MM.1S (cell line): ENCODE data around the gene EMP1.

Source experiments
- EZH2 ChIP-seq: fragments of 300-600 bp; sonication (generic); optimal IDR thresholded peaks from 2 replicates; pipeline ENCODE3; 2017; ENCODE audit warnings: low read depth, mild to moderate bottlenecking, antibody characterized with exemption, low read length, mixed read lengths
- EZH2phosphoT487 ChIP-seq: fragments of 300-600 bp; sonication (generic); IDR thresholded peaks from 2 replicates; pipeline ENCODE4 v1.6.1; 2018; ENCODE audit warnings: antibody characterized with exemption, low read length
- TF ChIP-seq, protein P1 (sequence below): fragments of 300-600 bp; sonication (generic); IDR thresholded peaks from 2 replicates; pipeline ENCODE4 v1.5.1; 2016; ENCODE audit warnings: antibody characterized with exemption, low read length, mixed read lengths

DNA sequence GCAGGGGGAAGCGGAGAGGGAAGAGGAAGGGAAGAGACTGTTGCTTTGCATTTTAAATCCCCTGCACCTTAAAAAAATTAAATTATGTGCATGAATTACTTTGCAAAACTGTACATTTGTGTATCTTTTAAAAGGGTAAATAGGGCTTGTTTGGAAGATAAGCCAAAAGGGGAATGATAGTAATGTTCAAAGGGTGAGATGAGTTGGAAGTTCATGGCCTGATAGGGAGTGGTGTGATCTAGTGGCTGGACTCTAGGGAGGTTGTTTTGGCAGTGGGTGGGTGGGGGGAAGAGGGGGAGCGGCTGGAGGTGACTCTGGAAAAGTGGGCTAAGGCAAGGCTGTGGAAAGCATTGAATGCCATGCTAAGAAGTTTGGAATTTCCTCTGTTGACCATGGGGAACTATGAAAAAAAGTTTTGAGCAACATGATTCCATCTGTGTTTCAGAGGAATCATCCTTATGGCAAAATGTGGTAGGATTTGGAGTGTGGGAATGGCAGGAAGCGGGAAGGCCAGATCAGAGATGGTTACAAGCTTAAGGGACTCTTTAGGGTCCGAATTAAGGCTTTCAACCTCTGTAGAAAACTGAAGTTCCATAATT is 25.5 kb upstream of the EMP1 start:
- TF ChIP-seq, protein P1, sequence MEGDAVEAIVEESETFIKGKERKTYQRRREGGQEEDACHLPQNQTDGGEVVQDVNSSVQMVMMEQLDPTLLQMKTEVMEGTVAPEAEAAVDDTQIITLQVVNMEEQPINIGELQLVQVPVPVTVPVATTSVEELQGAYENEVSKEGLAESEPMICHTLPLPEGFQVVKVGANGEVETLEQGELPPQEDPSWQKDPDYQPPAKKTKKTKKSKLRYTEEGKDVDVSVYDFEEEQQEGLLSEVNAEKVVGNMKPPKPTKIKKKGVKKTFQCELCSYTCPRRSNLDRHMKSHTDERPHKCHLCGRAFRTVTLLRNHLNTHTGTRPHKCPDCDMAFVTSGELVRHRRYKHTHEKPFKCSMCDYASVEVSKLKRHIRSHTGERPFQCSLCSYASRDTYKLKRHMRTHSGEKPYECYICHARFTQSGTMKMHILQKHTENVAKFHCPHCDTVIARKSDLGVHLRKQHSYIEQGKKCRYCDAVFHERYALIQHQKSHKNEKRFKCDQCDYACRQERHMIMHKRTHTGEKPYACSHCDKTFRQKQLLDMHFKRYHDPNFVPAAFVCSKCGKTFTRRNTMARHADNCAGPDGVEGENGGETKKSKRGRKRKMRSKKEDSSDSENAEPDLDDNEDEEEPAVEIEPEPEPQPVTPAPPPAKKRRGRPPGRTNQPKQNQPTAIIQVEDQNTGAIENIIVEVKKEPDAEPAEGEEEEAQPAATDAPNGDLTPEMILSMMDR, result no peak
- TF ChIP-seq EZH2 (no peak), EZH2phosphoT487 (no peak)
